Right lung (tissue), 10 donors: ENCODE data around the gene LCAT. TPM values are rescaled to one million over a fixed set of nuclear protein-coding genes. Genes with fewer than 3 reads are reported as not detected.
"Not testable (repeated sequence)": the region's sequence is repeated elsewhere in the genome, so short reads cannot be mapped to it uniquely, and the experiment has no call there.

Source experiments
- DNase-seq, 2 donors: peaks; one replicate each; pipeline ENCODE4 v3.0.0-alpha.2; 2013
- long read RNA-seq, 8 donors: transcript quantifications; one replicate each; lab custom pipeline, GENCODE V29; 2026
- polyA plus RNA-seq, 5 donors: library from polyadenylated mRNA; unstranded; fragments of 120-200 nt; gene quantifications; one replicate each; pipeline versions ENCODE4 v1.2.1 to v1.2.3, GENCODE V29; 2013; ENCODE audit warnings: inconsistent platforms in 1 of 5, low replicate concordance in 1 of 5; ENCODE audit not compliant: insufficient read length in 5 of 5, insufficient read depth in 1 of 5

LCAT gene, protein sequence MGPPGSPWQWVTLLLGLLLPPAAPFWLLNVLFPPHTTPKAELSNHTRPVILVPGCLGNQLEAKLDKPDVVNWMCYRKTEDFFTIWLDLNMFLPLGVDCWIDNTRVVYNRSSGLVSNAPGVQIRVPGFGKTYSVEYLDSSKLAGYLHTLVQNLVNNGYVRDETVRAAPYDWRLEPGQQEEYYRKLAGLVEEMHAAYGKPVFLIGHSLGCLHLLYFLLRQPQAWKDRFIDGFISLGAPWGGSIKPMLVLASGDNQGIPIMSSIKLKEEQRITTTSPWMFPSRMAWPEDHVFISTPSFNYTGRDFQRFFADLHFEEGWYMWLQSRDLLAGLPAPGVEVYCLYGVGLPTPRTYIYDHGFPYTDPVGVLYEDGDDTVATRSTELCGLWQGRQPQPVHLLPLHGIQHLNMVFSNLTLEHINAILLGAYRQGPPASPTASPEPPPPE
- polyA plus RNA-seq = 10 to 100 TPM; 19.7 to 31.4 (median 27.9) TPM
- long read RNA-seq, donor 1, transcript LCAT-204 (5 exons, 1,240 nt) = major isoform, 7 of 7 reads
- long read RNA-seq, donor 1, partial matches to known transcripts = 0 of 7 reads
- long read RNA-seq, donor 1, other reads (novel, unspliced or antisense) = 0 of 7 reads
- long read RNA-seq, donor 2, partial matches to known transcripts = 0 of 4 reads
- long read RNA-seq, donor 2, other reads (novel, unspliced or antisense) = 0 of 4 reads
- long read RNA-seq, donor 3, transcript LCAT-204 (5 exons, 1,240 nt) = major isoform, 8 of 15 reads
- long read RNA-seq, donor 3, partial matches to known transcripts = 7 of 15 reads
- long read RNA-seq, donor 3, other reads (novel, unspliced or antisense) = 0 of 15 reads
- long read RNA-seq, donor 4, partial matches to known transcripts = 0 of 1 reads
- long read RNA-seq, donor 4, other reads (novel, unspliced or antisense) = 0 of 1 reads
- long read RNA-seq, donor 5, partial matches to known transcripts = 7 of 9 reads
- long read RNA-seq, donor 5, other reads (novel, unspliced or antisense) = 0 of 9 reads
- long read RNA-seq, donor 6, partial matches to known transcripts = 0 of 3 reads
- long read RNA-seq, donor 6, other reads (novel, unspliced or antisense) = 0 of 3 reads
- long read RNA-seq, donor 7, partial matches to known transcripts = 0 of 4 reads
- long read RNA-seq, donor 7, other reads (novel, unspliced or antisense) = 0 of 4 reads
- long read RNA-seq, donor 8, partial matches to known transcripts = 0 of 2 reads
- long read RNA-seq, donor 8, other reads (novel, unspliced or antisense) = 0 of 2 reads

DNA sequence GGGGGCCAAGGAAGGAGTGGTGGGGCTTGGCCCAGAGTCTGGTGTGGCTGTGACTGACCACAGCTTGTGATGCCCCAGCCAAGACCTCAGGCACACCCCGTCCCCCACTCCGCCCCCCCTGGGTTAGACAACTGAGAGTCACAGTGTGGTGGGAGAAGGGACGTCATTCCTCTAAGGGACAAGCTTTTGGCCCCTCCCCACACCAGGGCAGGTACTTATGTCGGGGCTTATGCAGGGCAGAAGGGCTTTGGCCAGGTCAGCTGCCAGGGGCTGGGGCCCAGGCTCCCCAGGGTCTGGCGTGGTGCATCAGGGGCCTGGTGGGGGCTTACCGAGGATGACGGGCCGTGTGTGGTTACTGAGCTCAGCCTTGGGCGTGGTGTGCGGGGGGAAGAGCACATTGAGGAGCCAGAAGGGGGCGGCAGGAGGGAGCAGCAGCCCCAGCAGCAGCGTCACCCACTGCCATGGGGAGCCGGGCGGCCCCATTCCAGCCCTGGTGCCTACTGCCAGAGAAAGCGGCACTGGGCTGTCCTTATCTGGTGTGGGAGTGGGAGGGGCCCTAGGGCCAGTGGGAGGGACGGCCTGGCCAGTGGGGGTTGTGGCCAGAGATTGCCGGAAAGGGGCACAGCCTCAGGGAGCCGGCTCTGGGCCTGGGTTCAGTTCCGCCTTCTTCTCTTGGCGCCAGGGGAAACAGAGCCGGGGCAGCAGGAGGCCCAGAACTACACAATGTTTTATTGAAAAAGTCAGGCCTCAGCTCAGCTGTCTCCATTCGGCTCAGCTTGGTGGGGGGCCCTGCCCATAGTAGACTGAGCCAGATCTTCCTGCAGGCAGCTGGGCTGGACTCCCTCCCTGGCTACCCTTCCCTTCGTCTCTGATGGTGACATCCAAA, at the start of gene LCAT:
Gene LCAT, minus strand, starts transcription at position 502 of the 886 bp plus-strand sequence. Its CDS starts 19 bp downstream, at position 483.
- DNase-seq = peak; percentile 25 to 42

DNA sequence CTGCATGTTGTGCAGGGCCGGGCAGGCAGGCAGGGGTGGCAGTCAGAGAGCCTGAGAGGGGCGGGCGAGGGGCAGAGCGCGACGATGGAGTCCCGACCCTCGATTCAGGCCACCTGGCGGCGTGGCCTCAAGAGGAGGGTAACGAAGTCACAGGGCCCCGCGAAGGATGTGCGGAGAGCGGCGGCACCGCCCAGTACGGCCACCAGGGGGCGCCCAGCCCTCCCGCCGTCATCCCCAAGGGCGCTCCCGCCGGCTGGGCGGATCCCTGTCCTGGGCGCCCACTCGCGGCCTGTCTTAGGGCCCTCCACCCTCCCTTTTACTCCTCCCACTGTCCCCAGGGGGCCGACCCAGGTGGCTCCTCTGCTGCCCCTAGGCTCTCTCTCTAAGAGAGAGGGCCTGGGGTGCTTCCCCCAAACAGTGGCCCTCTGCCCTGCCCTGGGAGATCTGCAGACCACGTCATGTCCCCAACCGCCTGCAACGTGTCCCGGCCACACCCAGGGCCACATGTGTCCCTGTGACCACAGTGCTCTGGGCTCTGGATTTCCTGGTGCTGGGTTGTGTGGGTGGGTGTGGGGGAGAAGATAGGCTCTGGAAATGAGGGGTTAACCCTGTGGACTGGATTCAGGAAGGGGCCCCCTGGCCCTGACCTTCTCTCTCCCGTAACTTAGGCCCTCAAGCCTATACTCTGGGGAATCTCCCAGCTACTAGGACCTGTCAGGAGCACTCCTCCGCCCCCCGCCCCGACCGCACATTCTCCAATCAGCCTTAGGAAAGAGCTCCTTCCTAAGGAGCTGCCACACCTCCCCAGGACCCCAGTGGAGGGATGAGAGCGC, 49.5 kb upstream of the LCAT start:
- peak; percentile 54 to 60 for DNase-seq

- no peak for DNase-seq
Measured at GRCh38 chr16:67992661-67993206, 48.8 kb upstream of the LCAT start.

- DNase-seq = no peak
Measured at GRCh38 chr16:67990018-67990386, 46.1 kb upstream of the LCAT start.

DNA sequence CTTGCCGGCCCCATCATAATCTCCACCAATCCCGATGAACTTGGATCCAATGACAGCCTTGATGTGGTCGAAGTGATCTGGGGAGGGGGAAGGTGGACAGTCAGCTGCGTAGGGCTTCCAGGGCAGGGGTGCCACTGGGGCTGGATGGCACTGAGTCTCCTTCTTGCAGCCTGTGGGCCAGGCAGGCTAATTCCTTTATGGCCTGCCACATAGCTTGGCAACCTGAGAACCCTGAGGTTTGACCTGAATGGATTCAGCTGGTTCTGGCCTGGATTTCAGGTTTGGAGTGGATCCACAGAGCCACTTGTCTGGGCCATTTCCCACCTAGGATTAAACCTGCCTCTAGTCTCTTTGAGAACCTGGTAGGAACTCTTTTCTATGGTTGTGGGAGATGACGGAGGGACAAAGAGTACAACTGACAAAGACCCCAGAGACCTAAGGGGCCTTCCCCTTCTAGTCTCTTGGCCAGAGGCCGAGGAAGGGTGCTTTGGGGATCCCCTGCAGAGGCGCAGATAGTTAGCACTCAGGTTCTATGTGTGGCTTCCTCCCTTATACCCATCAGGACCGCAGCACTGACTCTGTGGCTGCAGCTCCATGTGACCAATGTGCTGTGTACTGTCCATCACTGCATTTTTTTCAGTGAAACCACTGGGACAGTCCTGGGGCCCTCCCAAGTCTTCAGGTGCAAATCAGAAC, 45.5 kb upstream of the LCAT start:
- no peak for DNase-seq

DNA sequence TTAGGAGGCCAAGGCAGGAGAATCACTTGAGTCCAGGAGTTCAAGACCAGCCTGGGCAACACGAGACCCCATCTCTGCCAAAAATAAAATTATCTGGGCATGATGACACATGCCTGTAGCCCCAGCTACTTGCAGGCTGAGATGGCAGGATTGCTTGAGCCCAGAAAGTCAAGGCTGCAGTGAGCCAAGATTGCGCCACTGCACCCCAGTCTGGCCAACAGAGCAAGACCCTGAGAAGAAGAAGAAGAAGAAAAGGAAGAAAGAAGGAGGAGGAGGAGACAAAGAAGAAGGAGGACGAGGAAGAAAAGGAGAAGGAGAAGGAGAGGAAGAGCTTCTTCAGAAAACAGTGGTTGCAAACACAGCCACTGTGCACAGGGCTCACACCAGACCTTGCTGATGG, 44.8 kb upstream of the LCAT start:
- DNase-seq = no peak

GRCh38 chr16:67987460-67988160, 43.7 kb upstream of the LCAT start:
- no peak for DNase-seq

DNA sequence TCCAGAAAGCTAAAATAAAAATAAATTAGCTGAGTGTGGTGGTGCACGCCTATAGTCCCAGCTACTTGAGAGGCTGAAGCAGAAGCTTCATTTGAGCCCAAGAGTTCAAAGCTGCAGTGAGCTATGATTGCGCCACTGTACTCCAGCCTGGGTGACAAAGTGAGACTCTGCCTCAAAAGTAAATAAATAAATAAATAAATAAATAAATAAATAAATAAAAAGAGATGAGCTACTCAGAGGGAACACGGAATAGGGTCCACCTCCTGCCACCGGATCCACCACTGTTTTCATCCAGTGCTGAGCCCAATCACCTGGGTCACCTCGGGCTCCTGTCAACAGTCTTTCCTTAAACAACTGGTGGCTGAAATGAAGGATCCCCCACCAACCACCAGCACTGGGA, 43.0 kb upstream of the LCAT start:
- no peak for DNase-seq

GRCh38 chr16:67982011-67982696, 38.2 kb upstream of the LCAT start:
- no peak for DNase-seq

- no peak for DNase-seq
Measured at GRCh38 chr16:67979955-67980678, 36.2 kb upstream of the LCAT start, which contains the start of gene DPEP3. Gene DPEP3 (minus strand): TSS chr16:67980499. CDS start chr16:67980380, 119 bp downstream.

DNA sequence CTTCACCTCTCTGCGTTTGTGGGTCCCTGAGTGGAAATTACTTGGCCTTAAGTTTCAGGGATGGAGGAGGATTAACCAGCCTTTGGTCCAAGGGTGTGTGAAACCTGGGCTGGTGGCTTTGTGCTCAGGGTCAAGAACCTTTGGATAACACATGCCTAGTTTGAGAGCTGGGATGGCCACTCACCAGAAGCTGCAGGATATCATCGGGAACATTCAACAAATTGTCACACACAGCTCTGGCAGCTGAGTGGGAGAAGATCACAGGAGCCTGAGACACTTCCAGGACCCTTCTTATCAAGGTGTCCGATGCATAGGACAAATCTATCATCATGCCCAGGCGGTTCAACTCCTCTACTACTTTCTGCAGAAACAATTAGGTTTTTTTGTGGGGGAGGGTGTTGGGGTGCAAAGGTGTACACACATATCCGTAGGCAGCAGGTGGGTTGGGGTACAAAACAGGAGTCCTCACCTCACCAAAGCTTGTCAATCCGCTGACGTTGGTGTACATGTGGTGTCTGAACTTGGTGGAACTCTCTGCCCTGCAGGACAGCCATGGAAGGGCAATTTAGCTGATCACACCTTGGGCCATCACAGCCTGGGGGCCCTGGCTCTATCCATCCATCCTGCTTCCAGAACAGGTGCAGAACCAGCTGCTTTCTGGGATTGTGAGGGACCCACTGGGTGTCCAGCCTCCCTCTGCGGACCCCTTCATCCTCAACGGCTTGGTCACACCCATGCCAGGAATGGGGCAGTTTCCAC, 33.7 kb upstream of the LCAT start:
- DNase-seq = no peak

- no peak for DNase-seq
Measured at GRCh38 chr16:67977005-67977404, 33.1 kb upstream of the LCAT start.

DNA sequence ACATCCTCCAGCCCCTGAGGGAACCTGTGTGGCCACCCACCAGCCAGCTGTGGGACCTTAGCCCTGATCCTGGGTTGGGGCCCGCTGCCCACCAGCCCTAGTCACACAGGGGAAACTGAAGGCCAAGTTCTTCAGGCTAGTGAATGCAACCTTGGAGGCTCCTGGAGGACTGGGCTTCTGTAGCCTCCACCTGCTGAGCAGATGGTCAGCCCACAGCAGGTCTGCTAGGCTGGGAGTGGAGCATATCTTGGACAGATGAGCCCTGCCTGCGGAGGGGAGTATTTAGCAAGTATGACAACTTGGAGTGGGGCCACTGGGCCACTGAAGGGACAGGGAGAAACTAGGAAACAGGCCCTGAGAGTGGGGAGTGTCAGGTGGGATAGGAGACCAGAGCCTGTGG, 32.3 kb upstream of the LCAT start:
- DNase-seq = no peak

- DNase-seq = no peak
Measured at GRCh38 chr16:67975321-67976105, 31.6 kb upstream of the LCAT start.

DNA sequence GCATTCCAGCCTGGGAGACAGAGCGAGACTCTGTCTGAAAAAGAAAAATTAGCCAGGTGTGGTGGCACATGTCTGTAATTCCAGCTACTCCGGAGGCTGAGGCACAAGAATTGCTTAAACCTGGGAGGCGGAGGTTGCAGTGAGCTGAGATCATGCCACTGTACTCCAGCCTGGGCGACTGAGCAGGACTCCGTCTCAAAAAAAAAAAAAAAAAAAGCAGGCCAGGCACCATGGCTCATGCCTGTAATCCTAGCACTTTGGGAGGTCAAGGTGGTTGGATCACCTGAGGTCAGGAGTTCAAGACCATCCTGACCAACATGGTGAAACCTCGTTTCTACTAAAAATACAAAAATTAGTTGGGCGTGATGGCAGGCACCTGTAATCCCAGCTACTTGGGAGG, 28.4 kb upstream of the LCAT start:
- not testable (repeated sequence) for DNase-seq
